ENCODE results near the gene PLD4.

Gene PLD4

DNA sequence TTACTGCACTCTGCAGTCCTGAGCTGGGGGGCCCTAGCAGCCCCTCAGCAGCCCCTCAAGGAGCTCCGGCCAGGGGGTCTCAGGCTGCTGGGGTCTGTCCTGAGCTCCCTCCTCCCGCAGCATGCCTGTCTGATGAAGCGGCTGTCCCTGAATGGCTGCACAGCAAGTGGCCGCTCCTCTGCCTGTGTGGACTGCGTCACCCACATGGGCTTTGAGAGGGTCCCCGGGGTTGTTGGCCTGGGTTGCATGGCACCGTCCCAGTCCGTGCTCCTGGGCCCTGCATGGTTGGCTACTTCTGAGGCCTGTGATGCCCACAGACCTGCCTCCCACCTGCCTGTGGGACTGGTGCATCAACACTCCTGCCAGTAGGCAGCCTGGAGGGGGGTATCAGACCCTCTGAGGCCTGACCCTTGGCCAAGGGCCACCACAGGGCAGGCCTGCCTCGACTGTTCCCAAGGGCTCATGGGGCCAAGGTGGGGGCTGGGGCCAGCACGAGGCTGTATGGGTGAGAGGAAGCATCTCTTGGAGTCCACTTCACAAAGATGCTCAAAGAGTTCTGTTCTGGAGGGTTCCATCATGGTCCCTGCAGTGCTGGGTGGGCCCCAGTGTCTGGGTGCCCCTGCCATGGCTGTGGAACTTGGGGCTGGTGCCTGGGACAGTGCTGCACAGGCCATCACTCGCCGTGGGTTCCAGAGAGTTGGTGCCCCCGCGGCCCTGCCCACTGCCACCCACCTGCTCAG is 47.4 kb upstream of the PLD4 start:
- no peak overlapping the region for H3K9ac ChIP-seq (ENCODE audit: low read length)
- no peak overlapping the region for H4K91ac ChIP-seq (ENCODE audit: low read length)
- H3K27me3 ChIP-seq (ENCODE audit: control insufficient read depth in 1 of 2, insufficient read depth in 1 of 2, low read length in 2 of 2) = no peaks in the 10 kb centered on the region
- no peak overlapping the region for H3K4ac ChIP-seq (ENCODE audit: low read depth in 1 of 2, low read length in 2 of 2)
- 90% methylated on average over 14 of the region's 14 CpGs for WGBS
- no peak for DNase-seq
- H3K36me3 ChIP-seq (ENCODE audit: control insufficient read depth in 1 of 2, insufficient read depth in 2 of 2, low read depth in 1 of 2, low read length in 2 of 2) = peaks cover 18 to 65% of the 10 kb centered on the region in 2 experiments
- no peak overlapping the region for H4K8ac ChIP-seq (ENCODE audit: low read length)
- H3K79me1 ChIP-seq (replicated peaks; ENCODE audit: low read length, poor library complexity, severe bottlenecking) = peaks cover 57% of the 10 kb centered on the region
- no peak overlapping the region for H2BK120ac ChIP-seq (ENCODE audit: low read depth, low read length)
- H3K4me2 ChIP-seq (ENCODE audit: low read length, poor library complexity, severe bottlenecking) = no peak overlapping the region
- no peak overlapping the region for H3K4me3 ChIP-seq (ENCODE audit: insufficient read depth in 1 of 2, low read depth in 1 of 2, low read length in 2 of 2)
- H2AFZ ChIP-seq (ENCODE audit: low read depth, low read length) = no peak overlapping the region
- H3K27ac ChIP-seq (ENCODE audit: low read length, poor library complexity, severe bottlenecking) = no peak overlapping the region
- peaks cover 37% of the 10 kb centered on the region for H3K4me1 ChIP-seq (ENCODE audit: control insufficient read depth, insufficient read depth, low read depth, low read length)
- H3K23ac ChIP-seq (ENCODE audit: low read length in 2 of 2) = no peak overlapping the region
- no peak overlapping the region for H3K18ac ChIP-seq (ENCODE audit: low read depth in 1 of 2, low read length in 2 of 2)
- H3K14ac ChIP-seq (ENCODE audit: low read length in 2 of 2) = no peak overlapping the region
- no peaks in the 10 kb centered on the region for H3K9me3 ChIP-seq (ENCODE audit: control insufficient read depth, low read length)
- H2BK12ac ChIP-seq (ENCODE audit: low read length in 2 of 2) = no peak overlapping the region
- H2AK5ac ChIP-seq (ENCODE audit: low read length, severe bottlenecking) = no peak overlapping the region
- H2BK15ac ChIP-seq (ENCODE audit: low read depth, poor library complexity, severe bottlenecking) = no peak overlapping the region
- H2BK5ac ChIP-seq (ENCODE audit: low read depth, low read length, poor library complexity, severe bottlenecking) = no peak overlapping the region

DNA sequence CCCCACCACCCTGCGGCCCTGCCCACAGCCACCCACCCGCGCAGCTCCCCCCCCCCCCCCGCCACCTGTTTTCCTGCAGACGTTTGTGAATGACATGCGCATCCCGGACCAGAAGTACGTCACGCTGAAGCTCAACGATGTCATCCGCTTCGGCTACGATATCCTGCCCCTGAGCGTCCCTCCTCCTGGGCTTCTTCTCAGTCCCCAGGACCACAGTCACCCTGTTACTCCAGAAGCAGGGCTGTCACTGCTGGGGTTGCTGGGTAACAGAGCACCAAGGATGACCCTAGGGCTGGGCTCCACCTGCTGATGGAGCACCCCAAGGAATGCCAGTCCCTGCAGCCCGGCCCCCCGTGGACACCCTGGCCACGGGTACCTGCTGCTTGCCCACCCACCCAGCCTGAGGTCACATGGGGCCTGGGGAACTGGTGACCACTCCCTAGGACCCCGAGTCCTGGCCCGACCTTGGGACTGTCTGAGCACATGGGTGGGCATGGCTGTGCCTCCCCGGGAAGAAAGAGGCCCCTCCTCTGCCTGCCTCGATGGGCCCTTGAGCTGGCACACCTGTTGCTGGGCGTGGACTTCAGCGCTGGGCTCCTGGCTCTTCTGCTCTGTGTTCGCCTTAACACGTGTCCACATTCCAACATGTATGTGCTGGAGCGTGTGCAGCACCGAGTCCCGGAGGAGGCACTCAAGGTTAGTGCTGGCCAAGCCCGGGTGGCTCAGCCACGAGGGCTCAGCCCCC is 46.7 kb upstream of the PLD4 start:
- no peak overlapping the region for H2AK5ac ChIP-seq (ENCODE audit: low read length, severe bottlenecking)

DNA sequence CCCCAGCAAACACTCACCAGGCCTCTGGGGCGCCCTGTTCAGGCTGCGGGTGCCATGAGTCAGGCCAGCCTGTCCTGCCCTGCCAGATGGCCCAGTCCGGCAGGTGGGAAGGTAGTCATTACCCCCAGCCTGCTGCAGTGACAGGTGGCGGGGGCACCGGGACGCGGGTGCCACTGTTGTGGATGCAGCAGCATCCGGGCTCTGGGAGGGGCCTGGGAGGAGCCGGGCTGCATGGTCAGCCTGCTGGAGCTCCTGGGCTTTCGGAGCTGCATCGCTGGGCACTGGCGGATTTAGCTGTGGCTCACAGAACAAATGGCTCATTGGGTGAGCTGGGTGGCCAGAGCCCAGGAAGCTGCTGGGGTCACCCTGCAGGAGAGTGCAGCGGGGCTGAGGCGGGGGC is 46.1 kb upstream of the PLD4 start:
- H2BK15ac ChIP-seq (ENCODE audit: low read depth, poor library complexity, severe bottlenecking) = no peak overlapping the region
- no peaks in the 10 kb centered on the region for H3K9me3 ChIP-seq (ENCODE audit: control insufficient read depth, low read length)
- no peak overlapping the region for H3K23ac ChIP-seq (ENCODE audit: low read length in 2 of 2)
- WGBS = 93% methylated on average over 14 of the region's 14 CpGs
- H2BK120ac ChIP-seq (ENCODE audit: low read depth, low read length) = no peak overlapping the region
- no peak overlapping the region for H3K14ac ChIP-seq (ENCODE audit: low read length in 2 of 2)
- DNase-seq = no peak
- peaks cover 24 to 77% of the 10 kb centered on the region in 2 experiments for H3K36me3 ChIP-seq (ENCODE audit: control insufficient read depth in 1 of 2, insufficient read depth in 2 of 2, low read depth in 1 of 2, low read length in 2 of 2)
- H3K4me2 ChIP-seq (ENCODE audit: low read length, poor library complexity, severe bottlenecking) = no peak overlapping the region
- no peak overlapping the region for H4K8ac ChIP-seq (ENCODE audit: low read length)
- H3K79me1 ChIP-seq (replicated peaks; ENCODE audit: low read length, poor library complexity, severe bottlenecking) = peaks cover 56% of the 10 kb centered on the region
- H2BK12ac ChIP-seq (ENCODE audit: low read length in 2 of 2) = no peak overlapping the region
- no peak overlapping the region for H3K4ac ChIP-seq (ENCODE audit: low read depth in 1 of 2, low read length in 2 of 2)
- H3K4me1 ChIP-seq (ENCODE audit: control insufficient read depth, insufficient read depth, low read depth, low read length) = peaks cover 30% of the 10 kb centered on the region
- no peak overlapping the region for H3K18ac ChIP-seq (ENCODE audit: low read depth in 1 of 2, low read length in 2 of 2)
- no peak overlapping the region for H3K9ac ChIP-seq (ENCODE audit: low read length)
- no peak overlapping the region for H2AFZ ChIP-seq (ENCODE audit: low read depth, low read length)
- no peak overlapping the region for H3K4me3 ChIP-seq (ENCODE audit: insufficient read depth in 1 of 2, low read depth in 1 of 2, low read length in 2 of 2)
- no peaks in the 10 kb centered on the region for H3K27me3 ChIP-seq (ENCODE audit: control insufficient read depth in 1 of 2, insufficient read depth in 1 of 2, low read length in 2 of 2)
- H4K91ac ChIP-seq (ENCODE audit: low read length) = no peak overlapping the region
- H2AK5ac ChIP-seq (ENCODE audit: low read length, severe bottlenecking) = no peak overlapping the region
- H3K27ac ChIP-seq (ENCODE audit: low read length, poor library complexity, severe bottlenecking) = no peak overlapping the region
- H2BK5ac ChIP-seq (ENCODE audit: low read depth, low read length, poor library complexity, severe bottlenecking) = no peak overlapping the region

More for the DNA sequence above, 46.7 kb upstream of the PLD4 start:
- no peak overlapping the region for H4K8ac ChIP-seq (ENCODE audit: low read length)
- H3K4me1 ChIP-seq (ENCODE audit: control insufficient read depth, insufficient read depth, low read depth, low read length) = peaks cover 35% of the 10 kb centered on the region
- no peak overlapping the region for H3K4me2 ChIP-seq (ENCODE audit: low read length, poor library complexity, severe bottlenecking)
- no peak overlapping the region for H3K14ac ChIP-seq (ENCODE audit: low read length in 2 of 2)
- no peak overlapping the region for H2AFZ ChIP-seq (ENCODE audit: low read depth, low read length)
- H4K91ac ChIP-seq (ENCODE audit: low read length) = no peak overlapping the region
- no peak overlapping the region for H2BK120ac ChIP-seq (ENCODE audit: low read depth, low read length)
- H3K23ac ChIP-seq (ENCODE audit: low read length in 2 of 2) = no peak overlapping the region
- peaks cover 18 to 71% of the 10 kb centered on the region in 2 experiments for H3K36me3 ChIP-seq (ENCODE audit: control insufficient read depth in 1 of 2, insufficient read depth in 2 of 2, low read depth in 1 of 2, low read length in 2 of 2)
- H2BK12ac ChIP-seq (ENCODE audit: low read length in 2 of 2) = no peak overlapping the region
- DNase-seq = no peak
- H3K18ac ChIP-seq (ENCODE audit: low read depth in 1 of 2, low read length in 2 of 2) = no peak overlapping the region
- H3K27me3 ChIP-seq (ENCODE audit: control insufficient read depth in 1 of 2, insufficient read depth in 1 of 2, low read length in 2 of 2) = no peaks in the 10 kb centered on the region
- H3K4me3 ChIP-seq (ENCODE audit: insufficient read depth in 1 of 2, low read depth in 1 of 2, low read length in 2 of 2) = no peak overlapping the region
- H3K79me1 ChIP-seq (replicated peaks; ENCODE audit: low read length, poor library complexity, severe bottlenecking) = peaks cover 57% of the 10 kb centered on the region
- H2BK5ac ChIP-seq (ENCODE audit: low read depth, low read length, poor library complexity, severe bottlenecking) = no peak overlapping the region
- no peaks in the 10 kb centered on the region for H3K9me3 ChIP-seq (ENCODE audit: control insufficient read depth, low read length)
- 83% methylated on average over 29 of the region's 30 CpGs for WGBS
- H3K4ac ChIP-seq (ENCODE audit: low read depth in 1 of 2, low read length in 2 of 2) = no peak overlapping the region
- H3K9ac ChIP-seq (ENCODE audit: low read length) = no peak overlapping the region
- H3K27ac ChIP-seq (ENCODE audit: low read length, poor library complexity, severe bottlenecking) = no peak overlapping the region
- H2BK15ac ChIP-seq (ENCODE audit: low read depth, poor library complexity, severe bottlenecking) = no peak overlapping the region

DNA sequence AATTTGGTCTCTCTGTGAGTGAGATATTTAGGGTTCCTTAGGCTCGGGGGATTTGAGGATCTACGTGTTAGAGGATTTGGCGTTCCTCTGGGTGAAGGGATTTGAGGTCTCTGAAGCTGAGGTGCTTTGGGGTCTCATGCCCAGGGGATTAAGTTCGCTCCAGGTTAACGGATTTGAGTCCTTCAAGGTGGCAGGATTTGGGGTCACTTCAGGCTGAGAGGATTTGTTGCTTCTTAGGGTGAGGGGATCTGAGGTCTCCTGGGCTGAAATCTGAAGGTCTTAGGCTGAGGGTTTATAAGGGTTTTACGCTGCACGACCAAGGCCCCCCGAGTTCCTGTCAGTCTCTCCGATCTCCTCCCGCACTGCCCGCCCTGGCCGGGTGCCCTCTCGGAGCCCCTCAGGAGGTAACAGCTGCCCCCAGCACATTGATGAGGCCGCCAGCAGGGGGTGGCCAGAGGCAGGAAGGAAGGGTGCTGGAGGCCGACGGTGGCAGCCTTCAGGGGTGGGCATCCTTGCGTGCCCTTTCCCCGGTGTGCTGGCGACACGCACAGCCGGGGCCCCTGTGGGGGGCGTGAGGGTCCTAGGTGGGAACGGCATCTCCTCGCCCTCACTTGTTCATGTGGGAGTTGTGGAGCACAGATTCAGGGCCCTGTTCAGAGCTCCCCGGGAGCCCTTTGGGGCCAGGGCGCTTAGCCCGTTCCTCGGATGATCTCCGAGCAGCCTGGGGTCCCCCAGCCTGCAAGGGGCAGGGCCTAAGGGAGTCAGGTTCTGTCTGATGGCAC is 45.3 kb upstream of the PLD4 start:
- Histone ChIP-seq H2BK15ac (ENCODE audit: low read depth, poor library complexity, severe bottlenecking) (no peak overlapping the region), H2AFZ (ENCODE audit: low read depth, low read length) (no peak overlapping the region), H4K8ac (ENCODE audit: low read length) (no peak overlapping the region), H3K18ac (ENCODE audit: low read depth in 1 of 2, low read length in 2 of 2) (no peak overlapping the region), H3K4me2 (ENCODE audit: low read length, poor library complexity, severe bottlenecking) (no peak overlapping the region), H3K23ac (ENCODE audit: low read length in 2 of 2) (no peak overlapping the region), H3K4me1 (ENCODE audit: control insufficient read depth, insufficient read depth, low read depth, low read length) (peaks cover 22% of the 10 kb centered on the region), H3K36me3 (ENCODE audit: control insufficient read depth in 1 of 2, insufficient read depth in 2 of 2, low read depth in 1 of 2, low read length in 2 of 2) (peaks cover 27 to 83% of the 10 kb centered on the region in 2 experiments), H3K27me3 (ENCODE audit: control insufficient read depth in 1 of 2, insufficient read depth in 1 of 2, low read length in 2 of 2) (no peaks in the 10 kb centered on the region), H3K9ac (ENCODE audit: low read length) (no peak overlapping the region), H3K4ac (ENCODE audit: low read depth in 1 of 2, low read length in 2 of 2) (no peak overlapping the region), H2AK5ac (ENCODE audit: low read length, severe bottlenecking) (no peak overlapping the region), H3K9me3 (ENCODE audit: control insufficient read depth, low read length) (no peaks in the 10 kb centered on the region), H2BK120ac (ENCODE audit: low read depth, low read length) (no peak overlapping the region), H4K91ac (ENCODE audit: low read length) (no peak overlapping the region), H2BK5ac (ENCODE audit: low read depth, low read length, poor library complexity, severe bottlenecking) (no peak overlapping the region), H3K4me3 (ENCODE audit: insufficient read depth in 1 of 2, low read depth in 1 of 2, low read length in 2 of 2) (no peak overlapping the region), H2BK12ac (ENCODE audit: low read length in 2 of 2) (no peak overlapping the region), H3K79me1 (replicated peaks; ENCODE audit: low read length, poor library complexity, severe bottlenecking) (peaks cover 48% of the 10 kb centered on the region), H3K27ac (ENCODE audit: low read length, poor library complexity, severe bottlenecking) (no peak overlapping the region), H3K14ac (ENCODE audit: low read length in 2 of 2) (no peak overlapping the region)
- no peak for DNase-seq
- 94% methylated on average over 29 of the region's 29 CpGs for WGBS
